Measurements from ENCODE around the gene EMID1.

Gene EMID1

DNA sequence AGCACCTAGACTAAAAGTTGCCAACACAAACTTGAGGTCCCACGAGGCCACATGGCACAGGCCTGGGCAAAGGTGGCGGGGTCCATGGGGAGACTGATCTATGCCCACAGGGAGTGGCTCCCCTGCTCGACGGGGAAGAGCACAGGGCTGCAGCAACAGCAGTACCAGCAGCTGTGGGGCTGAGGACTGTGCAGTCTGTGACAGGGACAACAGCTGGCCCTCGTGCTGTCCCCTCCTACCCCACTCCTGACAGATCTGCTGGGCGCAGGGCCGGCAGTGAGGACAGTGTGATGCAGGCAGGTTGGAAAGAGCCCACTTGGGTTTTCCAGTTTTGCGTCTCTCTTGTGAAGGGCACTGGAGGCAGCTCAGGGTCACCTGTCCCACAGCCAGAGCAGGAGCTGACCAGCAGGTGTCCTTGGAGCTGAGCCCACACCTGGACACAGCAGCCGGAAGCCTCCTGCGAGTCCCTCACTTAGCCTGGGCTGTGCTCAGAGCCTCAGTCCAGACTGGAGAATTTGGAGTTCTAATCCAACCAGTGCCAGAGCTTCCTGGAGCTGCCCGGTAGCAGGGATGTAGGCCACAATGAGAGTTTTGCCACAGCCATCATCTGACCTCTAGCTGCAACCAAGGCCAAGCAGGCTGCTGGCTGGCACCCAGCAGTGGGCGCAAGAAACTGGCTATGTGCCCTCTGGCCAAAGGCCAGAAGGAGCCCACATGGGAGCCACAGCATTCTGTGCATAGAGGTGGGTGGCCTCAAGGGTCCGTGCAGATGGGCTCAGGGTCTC lies 97.2 kb downstream of the EMID1 start:
- intact Hi-C loops (cut with DNase I), result loop anchor here (10.0 kb wide), 1 partner anchor 82 kb away; the partner anchor contains the start of gene AP1B1
- DNase-seq, result peak in 2 of 10 donors; percentile 42 to 88

DNA sequence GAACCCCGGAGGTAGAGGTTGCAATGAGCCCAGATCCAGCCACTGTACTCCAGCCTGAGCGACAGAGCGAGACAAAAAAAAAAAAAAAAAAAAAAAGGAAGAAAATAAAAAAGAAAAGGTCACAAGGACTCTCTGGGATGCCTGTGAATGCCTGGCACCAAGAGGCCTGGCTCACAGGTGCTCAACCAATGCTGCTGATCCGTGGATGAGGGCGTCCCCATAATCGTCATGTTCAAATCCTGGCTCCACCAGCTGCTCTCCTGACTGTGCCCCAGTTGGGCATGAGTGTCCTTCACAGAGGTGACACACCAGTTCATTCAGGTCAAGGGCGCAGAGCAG lies 100.1 kb downstream of the EMID1 start:
- DNase-seq, result no peak
- intact Hi-C loops (cut with DNase I), result loop anchor here (5.0 to 10.0 kb wide), 2 partner anchors 39 to 79 kb away; partner anchors contain the start of genes AP1B1, EWSR1 and RHBDD3

DNA sequence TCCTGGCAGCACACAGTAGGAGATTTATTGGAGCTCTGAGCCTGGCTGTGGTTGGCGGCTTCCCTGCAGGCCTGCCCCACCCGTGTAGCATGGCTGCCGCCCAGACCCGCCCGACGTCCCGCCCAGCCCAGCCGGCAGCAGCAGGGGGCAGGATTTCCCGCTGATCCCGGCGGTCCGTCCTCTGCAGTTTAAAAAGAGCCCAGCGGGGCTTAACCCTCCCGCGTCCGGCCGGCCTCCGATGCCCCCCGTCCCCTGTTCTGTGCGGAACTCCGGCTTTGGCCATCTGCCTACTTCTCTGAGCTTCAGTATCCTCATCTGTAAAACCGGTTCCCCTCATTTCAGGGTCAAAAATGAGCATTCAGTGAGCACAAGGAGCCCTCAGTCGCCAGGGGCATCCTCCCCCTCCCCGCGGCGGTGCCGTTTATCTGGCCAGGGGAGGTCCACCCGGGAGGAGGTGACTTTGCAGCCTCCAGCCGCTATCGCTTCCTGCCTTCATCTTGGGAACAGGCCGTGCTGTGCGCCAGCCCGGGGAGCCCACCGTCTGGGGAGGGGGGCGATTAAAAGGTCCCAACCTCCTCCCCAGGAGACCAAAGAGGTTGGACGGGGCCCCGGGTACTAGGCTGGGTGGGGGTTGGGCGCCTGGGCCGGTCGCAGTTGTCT lies 100.6 kb downstream of the EMID1 start, which contains the start of gene GAS2L1:
Gene GAS2L1, plus strand, starts transcription at position 476 of the 660 bp plus-strand sequence. CDS start 1,456 bp downstream, outside the sequence.
- DNase-seq, result peak; percentile 70 to 97 (median 80)
- intact Hi-C loops (cut with DNase I), result loop anchor here (5.0 to 10.0 kb wide), 2 partner anchors 39 to 78 kb away; partner anchors contain the start of genes AP1B1, EWSR1 and RHBDD3

DNA sequence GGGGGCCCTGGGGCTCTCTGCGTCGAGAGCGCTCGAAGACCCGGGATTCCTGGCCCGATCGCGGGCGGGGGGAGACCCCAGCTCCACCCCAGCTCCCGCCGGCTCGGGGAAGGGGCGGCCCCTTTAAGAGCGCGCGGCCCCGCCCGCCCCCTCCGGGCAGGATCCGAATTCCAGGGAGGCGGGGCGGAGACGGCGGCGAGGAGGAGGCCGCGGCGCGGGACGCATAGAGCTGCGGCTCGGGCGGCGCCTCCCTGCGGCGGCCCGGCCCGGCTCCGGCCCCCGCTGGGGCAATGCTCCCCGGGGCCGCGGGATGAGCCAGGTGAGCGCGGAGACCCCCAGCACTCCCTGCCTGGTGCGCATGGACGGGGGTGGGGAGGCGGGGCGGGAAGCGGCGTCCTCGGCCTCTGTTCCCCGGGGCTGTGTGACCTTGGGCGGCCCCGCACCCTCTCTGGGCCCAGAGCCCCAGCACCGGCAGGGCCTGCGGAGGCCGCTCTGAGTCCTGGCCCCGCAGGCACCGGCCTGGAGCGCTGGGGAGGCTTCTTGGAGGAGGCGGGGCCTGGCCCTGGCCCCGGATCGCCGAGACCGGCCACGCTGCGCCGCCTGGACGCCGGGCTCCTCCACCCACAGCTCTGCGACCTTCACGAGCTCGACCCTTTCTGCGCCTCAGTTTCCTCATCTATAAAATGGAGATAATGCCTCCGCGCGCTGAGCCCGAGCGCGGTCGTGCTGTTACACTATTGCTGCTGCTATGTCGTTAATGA lies 101.3 kb downstream of the EMID1 start:
- peak; percentile 51 to 97 (median 76) for DNase-seq
- intact Hi-C loops (cut with DNase I), result loop anchor here (5.0 to 10.0 kb wide), 2 partner anchors 40 to 78 kb away; partner anchors contain the start of genes AP1B1, EWSR1 and RHBDD3

DNA sequence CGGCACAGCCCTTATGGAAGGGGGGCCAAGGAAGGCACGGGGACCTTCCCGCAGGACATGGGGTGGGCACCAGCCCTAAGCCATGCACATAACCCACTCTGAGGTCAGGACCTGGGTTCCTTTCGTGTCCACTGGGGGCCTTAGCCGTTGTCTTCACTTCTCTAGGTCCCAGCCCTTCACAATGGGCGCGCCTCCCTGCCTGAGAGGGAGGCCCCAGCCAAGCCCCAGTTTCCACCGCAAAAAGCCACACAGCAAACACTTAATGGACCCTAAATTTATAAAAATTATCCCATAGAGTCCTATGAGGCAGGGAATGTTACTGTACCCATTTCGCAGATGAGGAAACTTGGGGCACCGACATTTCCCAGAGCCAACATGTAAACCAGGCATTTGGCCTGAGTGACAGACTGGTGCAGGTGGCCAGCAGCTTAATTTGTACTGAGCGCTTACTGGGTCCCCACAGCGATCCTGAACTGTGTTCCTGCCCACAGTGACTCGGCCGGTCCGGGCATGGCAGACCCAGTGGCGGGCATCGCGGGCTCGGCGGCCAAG lies 102.0 kb downstream of the EMID1 start:
- DNase-seq, result peak in 1 of 10 donors; percentile 80
- intact Hi-C loops (cut with DNase I), result loop anchor here (5.0 to 10.0 kb wide), 2 partner anchors 40 to 77 kb away; partner anchors contain the start of genes AP1B1, EWSR1 and RHBDD3

DNA sequence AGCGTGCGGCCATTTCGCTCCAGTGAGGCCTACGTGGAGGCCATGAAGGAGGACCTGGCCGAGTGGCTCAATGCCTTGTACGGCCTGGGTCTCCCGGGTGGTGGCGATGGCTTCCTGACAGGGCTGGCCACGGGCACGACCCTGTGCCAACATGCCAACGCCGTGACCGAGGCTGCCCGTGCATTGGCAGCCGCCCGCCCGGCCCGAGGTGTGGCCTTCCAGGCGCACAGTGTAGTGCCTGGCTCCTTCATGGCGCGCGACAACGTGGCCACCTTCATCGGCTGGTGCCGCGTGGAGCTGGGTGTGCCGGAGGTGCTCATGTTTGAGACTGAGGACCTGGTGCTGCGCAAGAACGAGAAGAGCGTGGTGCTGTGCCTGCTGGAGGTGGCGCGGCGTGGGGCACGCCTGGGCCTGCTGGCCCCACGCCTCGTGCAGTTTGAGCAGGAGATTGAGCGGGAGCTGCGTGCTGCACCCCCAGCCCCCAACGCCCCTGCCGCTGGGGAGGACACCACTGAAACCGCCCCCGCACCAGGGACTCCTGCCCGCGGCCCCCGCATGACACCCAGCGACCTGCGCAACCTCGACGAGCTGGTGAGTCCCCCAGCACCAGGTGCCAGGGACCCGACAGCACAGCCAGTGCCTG lies 102.6 kb downstream of the EMID1 start:
- intact Hi-C loops (cut with DNase I), result loop anchor here (5.0 to 10.0 kb wide), 2 partner anchors 41 to 77 kb away; partner anchors contain the start of genes AP1B1, EWSR1 and RHBDD3
- peak in 4 of 10 donors; percentile 10 to 85 (median 78) for DNase-seq

DNA sequence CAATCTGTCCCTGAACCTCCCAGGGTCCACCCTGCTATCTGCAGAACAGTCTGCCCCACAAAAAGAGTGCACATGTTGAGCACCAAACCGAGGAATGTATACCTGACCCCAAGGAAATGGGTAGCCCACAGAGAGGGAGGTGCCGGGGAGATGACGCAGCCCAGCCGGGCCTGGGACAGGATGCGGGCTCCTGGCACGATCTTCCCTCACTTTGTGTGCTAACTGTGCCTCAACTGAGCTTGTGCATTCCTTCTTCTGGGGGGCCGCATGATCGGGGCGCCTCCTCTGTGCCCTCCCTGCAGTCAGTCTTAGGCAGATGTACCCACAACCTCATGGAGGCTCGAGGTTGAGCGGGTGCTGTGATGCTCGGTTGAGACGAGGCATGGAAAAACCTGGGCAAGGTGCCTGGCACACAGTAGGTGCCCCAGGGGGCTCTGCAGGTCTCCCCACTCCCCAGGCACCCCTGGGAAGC lies 103.1 kb downstream of the EMID1 start:
- peak in 2 of 10 donors; percentile 69 to 79 for DNase-seq
- intact Hi-C loops (cut with DNase I), result loop anchor here (5.0 to 10.0 kb wide), 2 partner anchors 42 to 76 kb away; partner anchors contain the start of genes AP1B1, EWSR1 and RHBDD3

All from posterior cingulate gyrus (tissue), 11 donors.